ENCODE results near the gene PLXNA1. TPM values are rescaled to one million over a fixed set of nuclear protein-coding genes. Genes with fewer than 3 reads are reported as not detected.

Gene PLXNA1
- total and polyA plus RNA-seq, 10 of the 15 experiments (the other 5 are each of a cell fraction or from before 2014, with no cell fraction given) = 0.03 to 16.4 (median 2.5) TPM

DNA sequence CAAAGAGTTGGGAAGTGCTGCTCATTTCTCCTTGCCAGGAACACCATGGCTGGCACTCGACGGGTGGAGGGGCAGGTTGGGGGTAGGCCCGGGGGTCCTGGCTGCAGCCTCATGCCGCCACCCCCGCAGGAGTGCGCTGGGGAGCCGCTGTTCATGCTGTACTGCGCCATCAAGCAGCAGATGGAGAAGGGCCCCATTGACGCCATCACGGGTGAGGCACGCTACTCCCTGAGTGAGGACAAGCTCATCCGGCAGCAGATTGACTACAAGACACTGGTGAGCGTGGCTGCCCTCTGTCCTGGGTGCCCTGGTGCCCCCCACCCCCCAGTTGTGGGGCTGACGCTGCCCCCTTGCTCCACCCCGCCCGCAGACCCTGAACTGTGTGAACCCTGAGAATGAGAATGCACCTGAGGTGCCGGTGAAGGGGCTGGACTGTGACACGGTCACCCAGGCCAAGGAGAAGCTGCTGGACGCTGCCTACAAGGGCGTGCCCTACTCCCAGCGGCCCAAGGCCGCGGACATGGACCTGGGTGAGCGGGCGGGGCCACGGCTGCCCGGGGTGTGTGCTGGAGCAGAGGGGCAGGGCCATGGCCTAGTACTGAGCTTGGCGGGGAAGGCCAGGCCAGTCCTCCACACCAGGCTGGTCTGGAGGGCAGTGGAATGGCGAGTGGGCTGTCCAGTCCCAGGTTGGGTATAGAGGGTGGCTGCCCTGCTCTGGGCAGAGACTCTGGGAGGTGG is 45.1 kb downstream of the PLXNA1 start (continued):
- TF ChIP-seq, protein P1, sequence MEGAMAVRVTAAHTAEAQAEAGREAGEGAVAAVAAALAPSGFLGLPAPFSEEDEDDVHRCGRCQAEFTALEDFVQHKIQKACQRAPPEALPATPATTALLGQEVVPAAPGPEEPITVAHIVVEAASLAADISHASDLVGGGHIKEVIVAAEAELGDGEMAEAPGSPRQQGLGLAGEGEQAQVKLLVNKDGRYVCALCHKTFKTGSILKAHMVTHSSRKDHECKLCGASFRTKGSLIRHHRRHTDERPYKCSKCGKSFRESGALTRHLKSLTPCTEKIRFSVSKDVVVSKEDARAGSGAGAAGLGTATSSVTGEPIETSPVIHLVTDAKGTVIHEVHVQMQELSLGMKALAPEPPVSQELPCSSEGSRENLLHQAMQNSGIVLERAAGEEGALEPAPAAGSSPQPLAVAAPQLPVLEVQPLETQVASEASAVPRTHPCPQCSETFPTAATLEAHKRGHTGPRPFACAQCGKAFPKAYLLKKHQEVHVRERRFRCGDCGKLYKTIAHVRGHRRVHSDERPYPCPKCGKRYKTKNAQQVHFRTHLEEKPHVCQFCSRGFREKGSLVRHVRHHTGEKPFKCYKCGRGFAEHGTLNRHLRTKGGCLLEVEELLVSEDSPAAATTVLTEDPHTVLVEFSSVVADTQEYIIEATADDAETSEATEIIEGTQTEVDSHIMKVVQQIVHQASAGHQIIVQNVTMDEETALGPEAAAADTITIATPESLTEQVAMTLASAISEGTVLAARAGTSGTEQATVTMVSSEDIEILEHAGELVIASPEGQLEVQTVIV (IDR thresholded peaks at IDR 0.05; ENCODE audit: borderline replicate concordance, partially characterized antibody) = no peak

DNA sequence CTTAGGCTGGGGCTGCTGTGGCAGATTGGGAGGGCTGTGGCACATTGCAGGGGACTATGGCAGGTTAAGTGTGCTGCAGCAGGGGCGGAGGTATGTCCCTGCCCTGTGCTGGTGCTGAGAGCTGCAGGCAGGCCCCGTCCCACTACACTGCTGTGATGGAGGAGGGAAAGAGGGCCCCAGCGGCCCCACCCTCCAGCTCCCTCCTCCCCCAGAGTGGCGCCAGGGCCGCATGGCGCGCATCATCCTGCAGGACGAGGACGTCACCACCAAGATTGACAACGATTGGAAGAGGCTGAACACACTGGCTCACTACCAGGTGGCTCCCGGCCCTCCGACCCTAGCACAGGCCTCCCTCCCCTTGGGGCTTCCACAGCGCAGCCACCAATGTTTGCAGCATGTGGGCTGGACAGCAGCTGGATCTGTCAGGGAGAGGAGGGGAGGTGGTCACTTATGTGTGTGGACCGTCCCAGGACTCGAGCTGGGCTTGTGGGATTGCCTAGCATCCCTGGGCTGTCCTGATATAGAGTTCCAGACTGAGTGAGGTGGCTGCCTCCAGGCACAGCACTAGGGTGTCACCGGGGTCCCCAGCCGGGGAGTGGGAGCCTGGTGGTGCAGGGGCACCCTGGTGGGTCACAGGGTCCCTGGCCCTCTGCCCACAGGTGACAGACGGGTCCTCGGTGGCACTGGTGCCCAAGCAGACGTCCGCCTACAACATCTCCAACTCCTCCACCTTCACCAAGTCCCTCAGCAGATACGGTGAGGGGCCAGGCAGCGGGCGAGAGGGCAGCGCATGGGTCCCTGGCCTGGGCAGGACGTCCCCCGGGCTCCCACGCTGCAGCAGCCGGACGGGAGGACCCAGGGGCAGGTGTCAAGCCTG is 46.1 kb downstream of the PLXNA1 start:
- no peak for TF ChIP-seq POU2F2 (IDR thresholded peaks at IDR 0.05; ENCODE audit: borderline replicate concordance, low read depth, low read length)
- TF ChIP-seq, protein P2, sequence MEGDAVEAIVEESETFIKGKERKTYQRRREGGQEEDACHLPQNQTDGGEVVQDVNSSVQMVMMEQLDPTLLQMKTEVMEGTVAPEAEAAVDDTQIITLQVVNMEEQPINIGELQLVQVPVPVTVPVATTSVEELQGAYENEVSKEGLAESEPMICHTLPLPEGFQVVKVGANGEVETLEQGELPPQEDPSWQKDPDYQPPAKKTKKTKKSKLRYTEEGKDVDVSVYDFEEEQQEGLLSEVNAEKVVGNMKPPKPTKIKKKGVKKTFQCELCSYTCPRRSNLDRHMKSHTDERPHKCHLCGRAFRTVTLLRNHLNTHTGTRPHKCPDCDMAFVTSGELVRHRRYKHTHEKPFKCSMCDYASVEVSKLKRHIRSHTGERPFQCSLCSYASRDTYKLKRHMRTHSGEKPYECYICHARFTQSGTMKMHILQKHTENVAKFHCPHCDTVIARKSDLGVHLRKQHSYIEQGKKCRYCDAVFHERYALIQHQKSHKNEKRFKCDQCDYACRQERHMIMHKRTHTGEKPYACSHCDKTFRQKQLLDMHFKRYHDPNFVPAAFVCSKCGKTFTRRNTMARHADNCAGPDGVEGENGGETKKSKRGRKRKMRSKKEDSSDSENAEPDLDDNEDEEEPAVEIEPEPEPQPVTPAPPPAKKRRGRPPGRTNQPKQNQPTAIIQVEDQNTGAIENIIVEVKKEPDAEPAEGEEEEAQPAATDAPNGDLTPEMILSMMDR (IDR thresholded peaks at IDR 0.05 in 2 of 3, conservative IDR thresholded peaks at IDR 0.05 in 1 of 3; ENCODE audit: control insufficient read depth in 2 of 3, extremely low read depth in 1 of 3, insufficient read depth in 1 of 3, low read depth in 3 of 3, low read length in 3 of 3) = no peak
- H3K27me3 ChIP-seq (replicated peaks in 1 of 2; ENCODE audit: control insufficient read depth in 2 of 2, insufficient read depth in 2 of 2, low read length in 1 of 2) = no peaks in the 10 kb centered on the region
- RAD21 ChIA-PET (ENCODE audit: unreplicated experiment) = no interaction called here
- H2AFZ ChIP-seq (ENCODE audit: control insufficient read depth, low read depth, low read length) = no peak overlapping the region
- no peak overlapping the region for H3K27ac ChIP-seq (ENCODE audit: control insufficient read depth, insufficient read depth)
- no peak overlapping the region for H3K9ac ChIP-seq (ENCODE audit: control insufficient read depth, insufficient read depth, low read length)
- H4K20me1 ChIP-seq (ENCODE audit: control insufficient read depth, insufficient read depth) = no peaks in the 10 kb centered on the region
- H3K4me2 ChIP-seq (ENCODE audit: control insufficient read depth, insufficient read depth) = no peak overlapping the region
- intact Hi-C loops (cut with micrococcal nuclease; ENCODE audit: unreplicated experiment) (no loop called here), in situ Hi-C loops (cut with MboI) (no loop called here)
- H3K4me1 ChIP-seq (ENCODE audit: control insufficient read depth, insufficient read depth, low read length) = no peaks in the 10 kb centered on the region
- BruUV-seq (replicated peaks) = no TSS peak
- H3K9me3 ChIP-seq (replicated peaks; ENCODE audit: control insufficient read depth, insufficient read depth, low read length) = no peaks in the 10 kb centered on the region
- ATAC-seq (no peak), DNase-seq (ENCODE audit: low read depth, low spot score) (no peak), FAIRE-seq (no peak)
- no peaks in the 10 kb centered on the region for H3K79me2 ChIP-seq (ENCODE audit: control insufficient read depth, insufficient read depth, low read length)
- POLR2A ChIA-PET = no interaction called here
- WGBS (ENCODE audit: insufficient coverage, insufficient replicate concordance, low lambda C conversion rate, missing lambda C conversion rate) = 72% methylated on average over 30 of the region's 30 CpGs
- peaks cover 0 to 19% of the 10 kb centered on the region in 2 experiments; a peak in 2 of 4 replicates for H3K36me3 ChIP-seq (ENCODE audit: control insufficient read depth in 2 of 2, insufficient read depth in 2 of 2, low read length in 1 of 2)
- CTCF ChIA-PET = no interaction called here
- SMC1A ChIA-PET (ENCODE audit: uncharacterized antibody, unreplicated experiment) = no interaction called here
- H3K4me3 ChIP-seq = no peak overlapping the region
